K562 (cell line): ENCODE data around the gene CREB3L1. TPM values are rescaled to one million over a fixed set of nuclear protein-coding genes. Genes with fewer than 3 reads are reported as not detected.

ENCODE experiments used
- ATAC-seq: fragments of 200-7000 bp; cut with Tn5 transposase; 3 replicates; pipeline ENCODE4 v1.9.1; 2020; ENCODE audit warnings: moderate library complexity
- BruUV-seq: library from RNA; stranded (reverse); fragments of 400-500 nt; replicated peaks from 2 replicates; lab custom pipeline; 2021; lab: Mats Ljungman, UMichigan
- CTCF ChIA-PET: fragments of 300-600 bp; formaldehyde crosslinking; extraction: SDS; loops from one replicate; lab custom pipeline; 2021; ENCODE audit warnings: low intra/inter-chr PET ratio; lab: Yijun Ruan, JAX
- POLR2A ChIA-PET: fragments of 300-600, 350-650 bp; sonication (Branson Sonifier 250); formaldehyde crosslinking; extraction: SDS; loops from one replicate; lab custom pipeline; 2021; ENCODE audit warnings: antibody characterized with exemption, inconsistent platforms; lab: Yijun Ruan, JAX
- DNase-seq, 4 experiments: peaks; one replicate each; pipeline versions ENCODE4 v3.0.0 to v3.0.0-alpha.2; 2011 to 2018; ENCODE audit warnings: low spot score in 3 of 4, mixed read lengths in 3 of 4; ENCODE audit errors: extremely low read depth in 1 of 4
- FAIRE-seq: peaks from 2 replicates; lab custom pipeline; 2011; peaks lifted over from hg19 to GRCh38; lab: Jason Lieb, UNC
- H2AFZ ChIP-seq: 2 replicates; pipeline ENCODE4 v1.6.0; 2011; ENCODE audit warnings: low read depth, low read length, control low read depth, inconsistent platforms
- H3K27ac ChIP-seq: fragments of 200-600 bp; 3 replicates; pipeline ENCODE4 v1.8.0; 2011; ENCODE audit warnings: low read depth, mild to moderate bottlenecking, control low read depth, inconsistent platforms, low read length, moderate library complexity, mixed read lengths; ENCODE audit errors: extremely low read depth
- H3K27me3 ChIP-seq, 2 experiments: fragments of 300-600 bp in 1 of 2; 2 replicates in 1 of 2; 3 replicates in 1 of 2; pipeline versions ENCODE4 v1.6.0 to v1.8.0; 2011; ENCODE audit warnings: inconsistent platforms in 2 of 2, low read length in 2 of 2, mild to moderate bottlenecking in 1 of 2, mixed read lengths in 1 of 2, moderate library complexity in 1 of 2; ENCODE audit not compliant: control insufficient read depth in 2 of 2, insufficient read depth in 2 of 2
- H3K36me3 ChIP-seq: fragments of 300-600 bp; 3 replicates; pipeline ENCODE4 v1.8.0; 2011; ENCODE audit warnings: mild to moderate bottlenecking, low read length, inconsistent platforms; ENCODE audit not compliant: control insufficient read depth, insufficient read depth
- H3K4me1 ChIP-seq, 2 experiments: fragments of 200-600 bp in 1 of 2; replicated peaks in 1 of 2; 2 replicates in 1 of 2; 3 replicates in 1 of 2; pipeline versions ENCODE4 v1.5.1 to v1.8.0; 2011; ENCODE audit warnings: inconsistent platforms in 2 of 2, low read length in 2 of 2, mild to moderate bottlenecking in 1 of 2, mixed read lengths in 1 of 2, moderate library complexity in 1 of 2; ENCODE audit not compliant: control insufficient read depth in 2 of 2, insufficient read depth in 2 of 2
- H3K4me2 ChIP-seq: 2 replicates; pipeline ENCODE4 v1.6.1; 2011; ENCODE audit warnings: low read length, control low read depth, inconsistent platforms, mixed read lengths; ENCODE audit not compliant: insufficient read depth
- H3K4me3 ChIP-seq: fragments of 200-600 bp; sonication (generic), shearing (Covaris generic); 2 replicates; pipeline ENCODE4 v1.5.1; 2016; ENCODE audit warnings: control low read depth, inconsistent platforms
- H3K79me2 ChIP-seq: fragments of 200-600 bp; 3 replicates; pipeline ENCODE4 v1.8.0; 2011; ENCODE audit warnings: low read length, inconsistent platforms; ENCODE audit not compliant: control insufficient read depth, insufficient read depth
- H3K9ac ChIP-seq, 2 experiments: 2 replicates each; pipeline versions ENCODE4 v1.6.0 to v1.6.1; 2011; ENCODE audit warnings: low read depth in 2 of 2, low read length in 2 of 2, control low read depth in 1 of 2, inconsistent platforms in 1 of 2, mild to moderate bottlenecking in 1 of 2, mixed read lengths in 1 of 2; ENCODE audit not compliant: insufficient read depth in 1 of 2
- H3K9me1 ChIP-seq: one replicate; pipeline ENCODE4 v1.6.0; 2011; ENCODE audit warnings: inconsistent platforms, mild to moderate bottlenecking, low read length, moderate library complexity; ENCODE audit not compliant: control insufficient read depth, insufficient read depth
- H3K9me3 ChIP-seq: replicated peaks from 2 replicates; pipeline ENCODE4 v1.5.1; 2011; ENCODE audit warnings: low read depth, low read length, inconsistent platforms; ENCODE audit not compliant: control insufficient read depth, insufficient read depth
- H4K20me1 ChIP-seq: replicated peaks from 2 replicates; pipeline ENCODE4 v1.6.1; 2011; ENCODE audit warnings: low read length, inconsistent platforms, mixed read lengths; ENCODE audit not compliant: control insufficient read depth, insufficient read depth
- BRD9 ChIP-seq: fragments of 450-650 bp; IDR thresholded peaks from 2 replicates; pipeline ENCODE4 v1.6.1; 2018; ENCODE audit warnings: low read depth; ENCODE audit not compliant: partially characterized antibody
- COPS2 ChIP-seq: fragments of 450-650 bp; conservative IDR thresholded peaks from 2 replicates; pipeline ENCODE4 v1.6.1; 2016; ENCODE audit warnings: mild to moderate bottlenecking, moderate library complexity
- IFI16 ChIP-seq: fragments of 250-450 bp; sonication (Bioruptor Pico); IDR thresholded peaks from 2 replicates; pipeline ENCODE4 v2.1.2; 2022; ENCODE audit warnings: mild to moderate bottlenecking, inconsistent platforms
- MCM7 ChIP-seq, 2 experiments: fragments of 450-650 bp; IDR thresholded peaks; 2 replicates each; pipeline ENCODE4 v1.6.1; 2016 to 2018
- PBX2 ChIP-seq, 2 experiments: IDR thresholded peaks in 1 of 2; conservative IDR thresholded peaks in 1 of 2; 2 replicates each; pipeline ENCODE4 v1.6.1; 2016; ENCODE audit warnings: low read depth in 2 of 2, mild to moderate bottlenecking in 1 of 2, missing compliant biosample characterization in 1 of 2, missing genetic modification characterization in 1 of 2, moderate library complexity in 1 of 2
- PKNOX1 ChIP-seq: fragments of 450-650 bp; IDR thresholded peaks from 2 replicates; pipeline ENCODE4 v1.6.1; 2016
- POLR2AphosphoS2 ChIP-seq: IDR thresholded peaks from 2 replicates; pipeline ENCODE4 v1.6.1; 2012; ENCODE audit warnings: low read length, improper control_type of control experiment
- RFX5 ChIP-seq: IDR thresholded peaks from 2 replicates; pipeline ENCODE4 v1.6.1; 2011; ENCODE audit warnings: low read depth, mild to moderate bottlenecking, improper control_type of control experiment, low read length
- ZC3H8 ChIP-seq: fragments of 450-650 bp; IDR thresholded peaks from 2 replicates; pipeline ENCODE4 v1.6.1; 2017
- WGBS: fragments of 100-300 bp; shearing (Covaris generic); methylation state at CpG from one replicate; pipeline ENCODE4 v1.1.6; 2016; ENCODE audit warnings: low coverage, mixed read lengths; ENCODE audit not compliant: insufficient coverage; ENCODE audit errors: missing lambda C conversion rate; 5-methylcytosine and 5-hydroxymethylcytosine counted together
- in situ Hi-C: fragments of 300-500 bp; cut with MboI; formaldehyde crosslinking; loops from 4 replicates; pipeline ENCODE4 v1.15.0; 2018; ENCODE audit warnings: inconsistent platforms, mixed read lengths
- intact Hi-C: fragments of 100-400 bp; cut with micrococcal nuclease; formaldehyde crosslinking; loops from 2 replicates; pipeline ENCODE4 v1.14.2; 2022
- polyA plus RNA-seq, 8 experiments: library from polyadenylated mRNA; depleted of rRNA in 4 of 8; stranded (reverse) in 5 of 8; unstranded in 3 of 8; fragments of >200 nt; fragmentation: Nextera tagmentation in 2 of 8; fragmentation: Illumina TruSeq in 1 of 8; extraction: Ambion mirVana in 2 of 8; extraction: Trizol in 1 of 8; gene quantifications; 2 replicates each; pipeline versions ENCODE4 v1.2.1 to v1.2.3, GENCODE V29; 2011 to 2014; ENCODE audit warnings: inconsistent platforms in 1 of 8, missing spikeins in 1 of 8
- total RNA-seq, 7 experiments: library from RNA; depleted of rRNA in 6 of 7; stranded (reverse); fragments of >200 nt in 6 of 7; fragmentation: Illumina TruSeq in 2 of 7; extraction: Trizol in 2 of 7; gene quantifications; 2 replicates each; pipeline versions ENCODE4 v1.2.1 to v1.2.3, GENCODE V29; 2011 to 2021; ENCODE audit warnings: low replicate concordance in 1 of 7

Gene CREB3L1
- total and polyA plus RNA-seq, 9 of the 15 experiments (the other 6 are each of a cell fraction or from before 2014, with no cell fraction given): 1.2 to 27.6 (median 3.7) TPM

- ChIA-PET POLR2A (interaction anchor here (0.7 to 1.1 kb wide), 2 partner anchors 11 to 97 kb away, joined by 3 read pairs; no protein-coding TSS in a partner anchor), CTCF (interaction anchor here (0.6 kb wide), 1 partner anchor 103 kb away, joined by 6 read pairs; no protein-coding TSS in a partner anchor)
- in situ Hi-C loops (no loop called here), intact Hi-C loops (no loop called here)
- peaks cover 6 to 27% of the 10 kb centered on the region in 2 experiments; a peak in 4 of 5 replicates for H3K27me3 ChIP-seq
- FAIRE-seq: no peak
- no peak overlapping the region for H3K4me2 ChIP-seq
- H2AFZ ChIP-seq: no peak overlapping the region
- H3K9me3 ChIP-seq: no peaks in the 10 kb centered on the region
- H3K4me1 ChIP-seq: peaks cover 16 to 27% of the 10 kb centered on the region in 2 experiments
- no peaks in the 10 kb centered on the region for H3K9me1 ChIP-seq
- 30% methylated on average over 2 of the region's 2 CpGs for WGBS
- TF ChIP-seq ZC3H8: no peak
- no peak for TF ChIP-seq PBX2 (CRISPR knock-in tag; IDR thresholded peaks at IDR 0.05; ENCODE audit: low read depth)
- 0 out of 2 replicates have a peak, but pooled peaks have one; percentile 45 for TF ChIP-seq PBX2 (tag; conservative IDR thresholded peaks at IDR 0.05; ENCODE audit: low read depth)
- no peak for TF ChIP-seq POLR2AphosphoS2
- TF ChIP-seq PKNOX1: peak; percentile 84
- TF ChIP-seq BRD9: no peak
- no peak for TF ChIP-seq COPS2
- TF ChIP-seq RFX5: no peak
- no peak for TF ChIP-seq MCM7 (IDR thresholded peaks at IDR 0.05)
- no peak for TF ChIP-seq IFI16 (CRISPR knock-in tag)
- no peak overlapping the region for H3K4me3 ChIP-seq
- H3K36me3 ChIP-seq: no peaks in the 10 kb centered on the region
- no peak for DNase-seq
- H3K27ac ChIP-seq: no peak overlapping the region
- ATAC-seq: peak; percentile 28; the same call in 1 of the 3 replicates
- no peaks in the 10 kb centered on the region for H3K79me2 ChIP-seq
- no peak overlapping the region for H3K9ac ChIP-seq
- no TSS peak for BruUV-seq
- H4K20me1 ChIP-seq: no peaks in the 10 kb centered on the region
Observed at GRCh38 chr11:46339816-46340215, 62.4 kb downstream of the CREB3L1 start.
